ENCODE data around the gene KBTBD7.

- TF ChIP-seq REST (IDR thresholded peaks at IDR 0.05; ENCODE audit: low read depth, low read length) (no peak), EZH2phosphoT487 (IDR thresholded peaks at IDR 0.05; ENCODE audit: borderline replicate concordance, low read depth) (no peak), RAD21 (IDR thresholded peaks at IDR 0.05; ENCODE audit: low read length) (peak; percentile 33), SMC3 (IDR thresholded peaks at IDR 0.05; ENCODE audit: low read depth, low read length) (no peak), CTCF (IDR thresholded peaks at IDR 0.05) (peak; percentile 31; the same call in 1 of the 2 replicates), EP300 (IDR thresholded peaks at IDR 0.05; ENCODE audit: borderline replicate concordance in 1 of 2, low read depth in 1 of 2, low read length in 1 of 2) (no peak), RCOR1 (IDR thresholded peaks at IDR 0.05; ENCODE audit: low read length) (no peak)
Measured at GRCh38 chr13:41196620-41197019, 2.3 kb upstream of the KBTBD7 start.
